ENCODE measurements around the gene DPP3.

DNA sequence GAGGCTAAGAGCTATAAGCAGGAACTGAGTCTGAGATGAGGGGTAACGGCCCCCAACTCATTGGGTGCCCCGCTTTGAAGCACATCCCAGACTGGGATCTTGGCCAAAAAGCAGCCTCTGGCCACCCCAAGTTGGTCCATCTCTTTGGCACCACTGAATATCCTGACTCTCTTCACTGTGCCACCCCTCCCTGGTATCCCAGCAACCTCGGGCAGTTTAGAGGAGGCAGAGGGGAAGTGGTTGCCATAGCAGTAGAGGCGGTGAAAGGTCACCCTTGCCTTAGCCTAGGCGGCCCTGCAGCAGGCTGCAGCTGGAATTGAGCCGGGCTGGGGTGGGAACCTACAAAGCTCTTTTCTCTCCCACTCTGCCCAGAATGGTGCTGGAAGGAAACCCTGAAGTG, 12.5 kb upstream of the DPP3 start:
- TF ChIP-seq, protein P1, sequence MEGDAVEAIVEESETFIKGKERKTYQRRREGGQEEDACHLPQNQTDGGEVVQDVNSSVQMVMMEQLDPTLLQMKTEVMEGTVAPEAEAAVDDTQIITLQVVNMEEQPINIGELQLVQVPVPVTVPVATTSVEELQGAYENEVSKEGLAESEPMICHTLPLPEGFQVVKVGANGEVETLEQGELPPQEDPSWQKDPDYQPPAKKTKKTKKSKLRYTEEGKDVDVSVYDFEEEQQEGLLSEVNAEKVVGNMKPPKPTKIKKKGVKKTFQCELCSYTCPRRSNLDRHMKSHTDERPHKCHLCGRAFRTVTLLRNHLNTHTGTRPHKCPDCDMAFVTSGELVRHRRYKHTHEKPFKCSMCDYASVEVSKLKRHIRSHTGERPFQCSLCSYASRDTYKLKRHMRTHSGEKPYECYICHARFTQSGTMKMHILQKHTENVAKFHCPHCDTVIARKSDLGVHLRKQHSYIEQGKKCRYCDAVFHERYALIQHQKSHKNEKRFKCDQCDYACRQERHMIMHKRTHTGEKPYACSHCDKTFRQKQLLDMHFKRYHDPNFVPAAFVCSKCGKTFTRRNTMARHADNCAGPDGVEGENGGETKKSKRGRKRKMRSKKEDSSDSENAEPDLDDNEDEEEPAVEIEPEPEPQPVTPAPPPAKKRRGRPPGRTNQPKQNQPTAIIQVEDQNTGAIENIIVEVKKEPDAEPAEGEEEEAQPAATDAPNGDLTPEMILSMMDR (IDR thresholded peaks at IDR 0.05), result no peak
- TF ChIP-seq POLR2AphosphoS5 (IDR thresholded peaks at IDR 0.05; ENCODE audit: low read depth, low read length) (no peak), SIN3A (IDR thresholded peaks at IDR 0.05; ENCODE audit: borderline replicate concordance, insufficient read depth, low read depth, low read length) (no peak), TCF7L2 (IDR thresholded peaks at IDR 0.05; ENCODE audit: low read depth, low read length) (no peak)

All from Panc1 (cell line).